Activated B cell treated with CpG ODN at 0.5 μM for 24 hours (primary cell): Measurements from ENCODE around the gene DUT. TPM values are rescaled to one million over a fixed set of nuclear protein-coding genes. Genes with fewer than 3 reads are reported as not detected.

Experiments
- ATAC-seq: fragments of 200-7000 bp; cut with Tn5 transposase; one replicate; pipeline ENCODE4 v1.10.0; 2021; ENCODE audit warnings: low read depth, mild to moderate bottlenecking, moderate library complexity
- CTCF ChIA-PET: fragments of 350-600 bp; sonication (Branson Sonifier 250); formaldehyde crosslinking; loops from one replicate; lab custom pipeline; 2021; ENCODE audit warnings: antibody characterized with exemption; lab: Charles Lee
- POLR2A ChIA-PET: fragments of 350-600 bp; sonication (Branson Sonifier 250); formaldehyde crosslinking; loops from one replicate; lab custom pipeline; 2021; ENCODE audit warnings: antibody characterized with exemption; lab: Charles Lee
- DNase-seq: peaks from one replicate; pipeline ENCODE4 v3.0.0; 2022
- H3K27ac Mint-ChIP-seq: one replicate; pipeline ENCODE4 v1.8.0; 2020; ENCODE audit warnings: mixed read lengths
- H3K27me3 Mint-ChIP-seq: one replicate; pipeline ENCODE4 v1.8.0; 2021; ENCODE audit warnings: mixed read lengths
- H3K36me3 Mint-ChIP-seq: one replicate; pipeline ENCODE4 v1.8.0; 2021; ENCODE audit warnings: low read depth, mixed read lengths
- H3K4me1 Mint-ChIP-seq: one replicate; pipeline ENCODE4 v1.8.0; 2021; ENCODE audit warnings: mixed read lengths
- H3K4me3 Mint-ChIP-seq: one replicate; pipeline ENCODE4 v1.8.0; 2020; ENCODE audit warnings: mild to moderate bottlenecking, mixed read lengths
- H3K9me3 Mint-ChIP-seq: one replicate; pipeline ENCODE4 v1.8.0; 2020; ENCODE audit warnings: mixed read lengths
- CTCF ChIP-seq: fragments of 200-600 bp; IDR thresholded peaks from one replicate; pipeline ENCODE4 v1.8.0; 2022; ENCODE audit warnings: antibody characterized with exemption, mild to moderate bottlenecking
- intact Hi-C: fragments of 100-400 bp; cut with micrococcal nuclease; formaldehyde crosslinking; loops from one replicate; pipeline ENCODE4 v1.15.1; 2024
- total RNA-seq: library from RNA; stranded (reverse); gene quantifications from 2 replicates; pipeline ENCODE4 v1.2.3, GENCODE V29; 2022

Gene DUT
- total RNA-seq, 1 donor from 2014 or later: 75.7 TPM

- no peak for TF ChIP-seq CTCF
- ATAC-seq (no peak), DNase-seq (no peak)
- Mint-ChIP-seq H3K36me3 (no peaks in the 10 kb centered on the region), H3K27me3 (peaks cover 5% of the 10 kb centered on the region), H3K9me3 (no peaks in the 10 kb centered on the region), H3K27ac (no peak overlapping the region), H3K4me3 (no peak overlapping the region), H3K4me1 (no peaks in the 10 kb centered on the region)
- ChIA-PET CTCF (no interaction called here), POLR2A (no interaction called here)
- intact Hi-C loops: no loop called here
Observed at GRCh38 chr15:48300038-48300437, 31.2 kb upstream of the DUT start.

- ATAC-seq: no peak
- no peak for DNase-seq
- ChIA-PET POLR2A (no interaction called here), CTCF (no interaction called here)
- no peak for TF ChIP-seq CTCF
- Mint-ChIP-seq H3K4me3 (no peak overlapping the region), H3K27ac (no peak overlapping the region), H3K27me3 (no peaks in the 10 kb centered on the region), H3K9me3 (no peaks in the 10 kb centered on the region), H3K36me3 (no peaks in the 10 kb centered on the region), H3K4me1 (no peaks in the 10 kb centered on the region)
- intact Hi-C loops: no loop called here
Observed at GRCh38 chr15:48304398-48304797, 26.8 kb upstream of the DUT start.

GRCh38 chr15:48306639-48307038, 24.6 kb upstream of the DUT start:
- no peak for TF ChIP-seq CTCF
- Mint-ChIP-seq H3K4me3 (no peak overlapping the region), H3K27me3 (no peaks in the 10 kb centered on the region), H3K4me1 (no peaks in the 10 kb centered on the region), H3K9me3 (no peaks in the 10 kb centered on the region), H3K27ac (no peak overlapping the region), H3K36me3 (no peaks in the 10 kb centered on the region)
- CTCF ChIA-PET: no interaction called here
- DNase-seq (no peak), ATAC-seq (no peak)
- POLR2A ChIA-PET: no interaction called here
- intact Hi-C loops: no loop called here

GRCh38 chr15:48307586-48307985, 23.6 kb upstream of the DUT start:
- ChIA-PET CTCF (no interaction called here), POLR2A (no interaction called here)
- H3K4me1 Mint-ChIP-seq: no peaks in the 10 kb centered on the region
- no peak for ATAC-seq
- no peaks in the 10 kb centered on the region for H3K27me3 Mint-ChIP-seq
- DNase-seq: no peak
- H3K36me3 Mint-ChIP-seq: no peaks in the 10 kb centered on the region
- no peak for TF ChIP-seq CTCF
- intact Hi-C loops: no loop called here
- no peaks in the 10 kb centered on the region for H3K9me3 Mint-ChIP-seq
- H3K4me3 Mint-ChIP-seq: no peak overlapping the region
- no peak overlapping the region for H3K27ac Mint-ChIP-seq

GRCh38 chr15:48309740-48310139, 21.5 kb upstream of the DUT start:
- no peak for TF ChIP-seq CTCF
- POLR2A ChIA-PET: no interaction called here
- Mint-ChIP-seq H3K9me3 (no peaks in the 10 kb centered on the region), H3K27me3 (no peaks in the 10 kb centered on the region), H3K4me1 (no peaks in the 10 kb centered on the region), H3K27ac (no peak overlapping the region), H3K4me3 (no peak overlapping the region), H3K36me3 (no peaks in the 10 kb centered on the region)
- CTCF ChIA-PET: no interaction called here
- intact Hi-C loops: no loop called here
- ATAC-seq (no peak), DNase-seq (no peak)
